HCT116 (cell line): ENCODE results near the gene DVL2. TPM values are rescaled to one million over a fixed set of nuclear protein-coding genes. Genes with fewer than 3 reads are reported as not detected.

Experiments
- ATAC-seq: fragments of 200-7000 bp; cut with Tn5 transposase; 2 replicates; pipeline ENCODE4 v1.9.1; 2020; ENCODE audit warnings: mild to moderate bottlenecking, moderate library complexity
- BruUV-seq: library from RNA; stranded (reverse); fragments of 400-500 nt; replicated peaks from 2 replicates; lab custom pipeline; 2021; lab: Mats Ljungman, UMichigan
- CTCF ChIA-PET: fragments of 300-600 bp; sonication (Branson Sonifier 250); formaldehyde crosslinking; loops from one replicate; lab custom pipeline; 2021; ENCODE audit warnings: antibody characterized with exemption; lab: Charles Lee
- POLR2A ChIA-PET: fragments of 300-600, 350-600 bp; sonication (Branson Sonifier 250); formaldehyde crosslinking; loops from one replicate; lab custom pipeline; 2021; ENCODE audit warnings: antibody characterized with exemption; lab: Charles Lee
- RAD21 ChIA-PET, 2 experiments: fragments of 300-600 bp; sonication (Branson Sonifier 250); formaldehyde crosslinking; loops; one replicate each; lab custom pipeline; 2023; ENCODE audit warnings: low total read pairs in 2 of 2; ENCODE audit not compliant: uncharacterized antibody in 2 of 2, unreplicated experiment in 2 of 2, low non-redundant PET in 1 of 2; lab: Charles Lee
- DNase-seq: peaks from one replicate; pipeline ENCODE4 v3.0.0-alpha.2; 2010; ENCODE audit warnings: low read depth, low spot score
- H2AFZ ChIP-seq: fragments of 200-600 bp; shearing (Covaris generic), sonication (generic); 2 replicates; pipeline ENCODE4 v1.6.1; 2017; ENCODE audit warnings: low read depth, mixed run types, mixed read lengths, antibody characterized with exemption, low read length; ENCODE audit not compliant: poor library complexity, severe bottlenecking
- H3K27ac ChIP-seq: 2 replicates; pipeline ENCODE4 v1.5.1; 2012; ENCODE audit warnings: low read depth, low read length
- H3K27me3 ChIP-seq: fragments of 200-600 bp; sonication (generic); 2 replicates; pipeline ENCODE4 v1.6.1; 2016; ENCODE audit warnings: mixed run types, low read length, mixed read lengths; ENCODE audit not compliant: insufficient read depth
- H3K36me3 ChIP-seq, 2 experiments: fragments of 200-500 bp in 1 of 2; fragments of 200-600 bp in 1 of 2; sonication (Bioruptor generic) in 1 of 2; sonication (generic) in 1 of 2; 2 replicates each; pipeline versions ENCODE4 v1.5.1 to v1.6.1; 2014 to 2016; ENCODE audit warnings: low read length in 2 of 2, inconsistent platforms in 1 of 2, mixed read lengths in 1 of 2, mixed run types in 1 of 2; ENCODE audit not compliant: insufficient read depth in 2 of 2, control insufficient read depth in 1 of 2
- H3K4me1 ChIP-seq, 2 experiments: fragments of 200-600 bp in 1 of 2; sonication (generic) in 1 of 2; 2 replicates each; pipeline versions ENCODE4 v1.5.1 to v1.6.1; 2012 to 2017; ENCODE audit warnings: low read length in 2 of 2, inconsistent platforms in 1 of 2, mild to moderate bottlenecking in 1 of 2, mixed read lengths in 1 of 2, mixed run types in 1 of 2, moderate library complexity in 1 of 2; ENCODE audit not compliant: insufficient read depth in 2 of 2, control insufficient read depth in 1 of 2
- H3K4me2 ChIP-seq: fragments of 200-600 bp; sonication (generic); 2 replicates; pipeline ENCODE4 v1.6.1; 2017; ENCODE audit warnings: mixed run types, low read length, mixed read lengths
- H3K4me3 ChIP-seq, 2 experiments: fragments of 200-600 bp in 1 of 2; sonication (generic) in 1 of 2; replicated peaks in 1 of 2; 2 replicates each; pipeline ENCODE4 v1.5.1; 2011 to 2016; ENCODE audit warnings: low read length in 2 of 2, control low read depth in 1 of 2, low read depth in 1 of 2, mild to moderate bottlenecking in 1 of 2, mixed read lengths in 1 of 2, mixed run types in 1 of 2
- H3K79me2 ChIP-seq: fragments of 200-600 bp; sonication (generic); 2 replicates; pipeline ENCODE4 v1.6.1; 2017; ENCODE audit warnings: mild to moderate bottlenecking, mixed run types, low read length, moderate library complexity, mixed read lengths; ENCODE audit not compliant: insufficient read depth
- H3K9ac ChIP-seq: fragments of 200-600 bp; sonication (generic); 2 replicates; pipeline ENCODE4 v1.6.1; 2016; ENCODE audit warnings: low read length, mixed read lengths
- H3K9me2 ChIP-seq: fragments of 200-600 bp; sonication (generic), shearing (Covaris generic); 2 replicates; pipeline ENCODE4 v1.6.1; 2017; ENCODE audit warnings: mixed run types, mild to moderate bottlenecking, moderate library complexity; ENCODE audit not compliant: insufficient read depth
- H3K9me3 ChIP-seq, 2 experiments: fragments of 200-500 bp in 1 of 2; fragments of 200-600 bp in 1 of 2; sonication (Bioruptor generic) in 1 of 2; sonication (generic) in 1 of 2; 2 replicates each; pipeline ENCODE4 v1.6.1; 2014 to 2017; ENCODE audit warnings: low read length in 2 of 2, mixed read lengths in 2 of 2, inconsistent platforms in 1 of 2, low read depth in 1 of 2, mild to moderate bottlenecking in 1 of 2, mixed run types in 1 of 2, moderate library complexity in 1 of 2; ENCODE audit not compliant: control insufficient read depth in 1 of 2, insufficient read depth in 1 of 2
- H4K20me1 ChIP-seq: fragments of 200-600 bp; sonication (generic), shearing (Covaris generic); 2 replicates; pipeline ENCODE4 v1.6.1; 2017; ENCODE audit warnings: mixed run types, mild to moderate bottlenecking, moderate library complexity; ENCODE audit not compliant: insufficient read depth
- CBX3 ChIP-seq: IDR thresholded peaks from 2 replicates; pipeline ENCODE4 v1.6.1; 2012; ENCODE audit warnings: low read depth
- CEBPB ChIP-seq: IDR thresholded peaks from 2 replicates; pipeline ENCODE4 v1.6.1; 2012; ENCODE audit warnings: low read depth
- EGR1 ChIP-seq: IDR thresholded peaks from 2 replicates; pipeline ENCODE4 v1.6.1; 2012; ENCODE audit warnings: low read depth
- ELF1 ChIP-seq: IDR thresholded peaks from 2 replicates; pipeline ENCODE4 v1.6.1; 2012; ENCODE audit warnings: low read depth, borderline replicate concordance
- EZH2 ChIP-seq: fragments of 200-600 bp; sonication (generic); IDR thresholded peaks from 2 replicates; pipeline ENCODE4 v1.6.1; 2017; ENCODE audit warnings: antibody characterized with exemption, mixed run types
- EZH2phosphoT487 ChIP-seq: fragments of 200-600 bp; IDR thresholded peaks from 2 replicates; pipeline ENCODE4 v1.6.1; 2018; ENCODE audit warnings: antibody characterized with exemption, borderline replicate concordance
- POLR2A ChIP-seq: IDR thresholded peaks from 2 replicates; pipeline ENCODE4 v1.7.0; 2011; ENCODE audit warnings: borderline replicate concordance; ENCODE audit not compliant: insufficient read depth, insufficient read length; ENCODE audit errors: extremely low read depth
- POLR2AphosphoS5 ChIP-seq: IDR thresholded peaks from 2 replicates; pipeline ENCODE4 v1.6.1; 2011; ENCODE audit warnings: mild to moderate bottlenecking, low read depth, low read length, moderate library complexity
- RAD21 ChIP-seq: IDR thresholded peaks from 2 replicates; pipeline ENCODE4 v1.6.1; 2012; ENCODE audit warnings: low read depth, mild to moderate bottlenecking
- SP1 ChIP-seq: IDR thresholded peaks from 2 replicates; pipeline ENCODE4 v1.6.1; 2012; ENCODE audit warnings: low read depth
- SRF ChIP-seq: IDR thresholded peaks from 2 replicates; pipeline ENCODE4 v1.6.1; 2012; ENCODE audit warnings: low read depth
- TCF7L2 ChIP-seq: IDR thresholded peaks from 2 replicates; pipeline ENCODE4 v1.7.0; 2011; ENCODE audit warnings: borderline replicate concordance, inconsistent platforms; ENCODE audit not compliant: insufficient read depth, insufficient read length; ENCODE audit errors: extremely low read depth
- YY1 ChIP-seq: IDR thresholded peaks from 2 replicates; pipeline ENCODE4 v1.6.1; 2011; ENCODE audit warnings: low read length, low read depth, moderate library complexity, mild to moderate bottlenecking; ENCODE audit not compliant: insufficient replicate concordance; ENCODE audit errors: extremely low read depth
- ZFX ChIP-seq: fragments of 450-650 bp; IDR thresholded peaks from 2 replicates; pipeline ENCODE4 v1.6.1; 2017
- ZNF274 ChIP-seq: fragments of 200-500 bp; sonication (Bioruptor generic); IDR thresholded peaks from 2 replicates; pipeline ENCODE4 v1.6.1; 2014; ENCODE audit warnings: mild to moderate bottlenecking, low read depth, low read length, inconsistent platforms
- intact Hi-C: fragments of 100-400 bp; cut with micrococcal nuclease; formaldehyde crosslinking; loops from 2 replicates; pipeline ENCODE4 v1.10.0; 2022
- total RNA-seq: library from RNA; stranded (reverse); gene quantifications from one replicate; pipeline ENCODE4 v1.2.1, GENCODE V29; 2021; ENCODE audit not compliant: unreplicated experiment
- TF ChIP-seq, protein P1 (sequence below): IDR thresholded peaks from 2 replicates; pipeline ENCODE4 v1.6.1; 2012
- TF ChIP-seq, protein P2 (sequence below): IDR thresholded peaks from 2 replicates; pipeline ENCODE4 v1.6.1; 2012; ENCODE audit warnings: low read depth

Gene DVL2
- total RNA-seq, 1 experiment from 2014 or later, result 69.7 TPM

DNA sequence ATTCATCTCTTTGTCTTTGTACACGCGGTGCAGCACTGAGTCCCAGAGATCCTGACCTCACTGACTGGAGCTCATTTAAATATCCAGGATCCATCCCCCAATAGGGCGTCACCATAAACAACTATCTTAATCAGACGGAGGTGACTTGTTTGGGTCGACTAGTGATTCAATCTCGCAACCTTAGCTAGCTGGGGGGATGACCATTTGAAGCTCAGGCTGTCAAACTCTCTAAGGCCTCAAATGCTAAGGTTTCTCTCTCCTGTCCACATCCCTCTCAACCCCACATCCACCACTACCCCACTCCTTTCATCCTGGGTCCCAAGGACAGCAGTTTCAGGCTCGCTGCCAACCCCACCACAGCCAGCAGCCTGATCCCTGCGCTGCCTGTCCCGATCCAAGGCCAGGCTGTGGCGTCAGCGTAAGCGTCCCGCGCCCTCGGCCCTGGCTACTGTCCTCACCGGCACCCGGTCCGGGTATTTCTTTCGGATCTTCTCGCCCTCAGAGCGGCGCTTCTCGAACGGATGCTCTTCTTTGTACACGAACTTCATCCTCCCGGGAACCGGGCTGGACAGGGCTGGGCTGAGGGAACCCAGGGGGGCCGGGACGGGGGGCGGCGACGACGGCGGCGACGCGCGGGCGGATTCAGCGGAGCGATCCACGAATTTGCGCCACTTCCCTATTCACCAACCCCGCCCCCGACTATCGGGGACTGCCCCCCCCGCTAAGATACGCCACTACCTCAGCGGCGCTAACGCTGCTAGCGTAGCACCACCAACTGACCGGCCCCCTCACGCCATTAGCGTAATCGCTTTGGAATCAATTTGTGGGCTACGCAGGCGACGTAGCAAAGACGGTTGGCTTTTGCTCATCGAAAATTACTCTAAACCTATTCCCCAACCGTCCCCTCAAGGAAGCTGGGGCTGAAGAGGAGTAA is 7.7 kb upstream of the DVL2 start, which contains the start of gene GABARAP:
Gene GABARAP, minus strand, starts transcription at position 667 of the 934 bp plus-strand sequence. Its CDS starts 119 bp downstream, at position 548.
- no TSS peak for BruUV-seq
- H3K9me2 ChIP-seq, result no peaks in the 10 kb centered on the region
- POLR2A ChIA-PET, result interaction anchor here (1.0 to 2.9 kb wide), 10 partner anchors 8 to 87 kb away, joined by 3 to 13 read pairs (median 4); partner anchors contain the start of genes ACADVL, CTDNEP1, DLG4 and DVL2
- H2AFZ ChIP-seq, result no peak within 1 kb of the TSS
- no peak for TF ChIP-seq YY1
- TF ChIP-seq, protein P1, sequence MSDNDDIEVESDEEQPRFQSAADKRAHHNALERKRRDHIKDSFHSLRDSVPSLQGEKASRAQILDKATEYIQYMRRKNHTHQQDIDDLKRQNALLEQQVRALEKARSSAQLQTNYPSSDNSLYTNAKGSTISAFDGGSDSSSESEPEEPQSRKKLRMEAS, result 0 out of 2 replicates have a peak, but pooled peaks have one; percentile 30
- TF ChIP-seq SRF, result no peak
- TF ChIP-seq CBX3, result no peak
- TF ChIP-seq ZNF274, result no peak
- no peak for TF ChIP-seq CEBPB
- no peak for TF ChIP-seq EZH2
- TF ChIP-seq TCF7L2, result peak; percentile 32
- TF ChIP-seq EZH2phosphoT487, result no peak
- peak; percentile 59; the same call in 1 of the 2 replicates for TF ChIP-seq ELF1
- peak; percentile 30 for TF ChIP-seq POLR2A
- TF ChIP-seq, protein P2, sequence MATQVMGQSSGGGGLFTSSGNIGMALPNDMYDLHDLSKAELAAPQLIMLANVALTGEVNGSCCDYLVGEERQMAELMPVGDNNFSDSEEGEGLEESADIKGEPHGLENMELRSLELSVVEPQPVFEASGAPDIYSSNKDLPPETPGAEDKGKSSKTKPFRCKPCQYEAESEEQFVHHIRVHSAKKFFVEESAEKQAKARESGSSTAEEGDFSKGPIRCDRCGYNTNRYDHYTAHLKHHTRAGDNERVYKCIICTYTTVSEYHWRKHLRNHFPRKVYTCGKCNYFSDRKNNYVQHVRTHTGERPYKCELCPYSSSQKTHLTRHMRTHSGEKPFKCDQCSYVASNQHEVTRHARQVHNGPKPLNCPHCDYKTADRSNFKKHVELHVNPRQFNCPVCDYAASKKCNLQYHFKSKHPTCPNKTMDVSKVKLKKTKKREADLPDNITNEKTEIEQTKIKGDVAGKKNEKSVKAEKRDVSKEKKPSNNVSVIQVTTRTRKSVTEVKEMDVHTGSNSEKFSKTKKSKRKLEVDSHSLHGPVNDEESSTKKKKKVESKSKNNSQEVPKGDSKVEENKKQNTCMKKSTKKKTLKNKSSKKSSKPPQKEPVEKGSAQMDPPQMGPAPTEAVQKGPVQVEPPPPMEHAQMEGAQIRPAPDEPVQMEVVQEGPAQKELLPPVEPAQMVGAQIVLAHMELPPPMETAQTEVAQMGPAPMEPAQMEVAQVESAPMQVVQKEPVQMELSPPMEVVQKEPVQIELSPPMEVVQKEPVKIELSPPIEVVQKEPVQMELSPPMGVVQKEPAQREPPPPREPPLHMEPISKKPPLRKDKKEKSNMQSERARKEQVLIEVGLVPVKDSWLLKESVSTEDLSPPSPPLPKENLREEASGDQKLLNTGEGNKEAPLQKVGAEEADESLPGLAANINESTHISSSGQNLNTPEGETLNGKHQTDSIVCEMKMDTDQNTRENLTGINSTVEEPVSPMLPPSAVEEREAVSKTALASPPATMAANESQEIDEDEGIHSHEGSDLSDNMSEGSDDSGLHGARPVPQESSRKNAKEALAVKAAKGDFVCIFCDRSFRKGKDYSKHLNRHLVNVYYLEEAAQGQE, result no peak
- TF ChIP-seq POLR2AphosphoS5, result no peak; the same call in none of the 2 replicates
- peak; percentile 55 for TF ChIP-seq ZFX
- peak; percentile 39; the same call in 1 of the 2 replicates for TF ChIP-seq SP1
- peak; percentile 71 for TF ChIP-seq EGR1
- no peak for TF ChIP-seq RAD21
- H4K20me1 ChIP-seq, result no peaks in the 10 kb centered on the region
- ATAC-seq (peak; percentile 48), DNase-seq (peak; percentile 83)
- H3K4me3 ChIP-seq, result peak within 1 kb of the TSS; percentile 93 to 97
- RAD21 ChIA-PET, result interaction anchor here (0.6 to 1.3 kb wide), 2 partner anchors 21 kb away, joined by 3 to 5 read pairs; no protein-coding TSS in a partner anchor
- H3K4me1 ChIP-seq, result peaks cover 22 to 42% of the 10 kb centered on the region in 2 experiments
- H3K4me2 ChIP-seq, result peak within 1 kb of the TSS; percentile 79
- H3K27me3 ChIP-seq, result no peaks in the 10 kb centered on the region
- H3K9me3 ChIP-seq, result no peaks in the 10 kb centered on the region
- intact Hi-C loops, result no loop called here
- CTCF ChIA-PET, result interaction anchor here (0.7 to 1.6 kb wide), 3 partner anchors 9 to 196 kb away, joined by 3 to 5 read pairs (median 4); partner anchors contain the start of gene CTDNEP1
- H3K27ac ChIP-seq, result peak within 1 kb of the TSS; percentile 92
- peak within 1 kb of the TSS; percentile 85 for H3K9ac ChIP-seq
- peaks cover 19 to 37% of the 10 kb centered on the region in 2 experiments; a peak in 3 of 4 replicates for H3K36me3 ChIP-seq
- H3K79me2 ChIP-seq, result peaks cover 49% of the 10 kb centered on the region
